HEK293 (cell line): ENCODE data around the gene SEMA3F.

Source experiments
- REST ChIP-seq: fragments of 450-650 bp; formaldehyde crosslinking; IDR thresholded peaks from 2 replicates; pipeline ENCODE4 v1.5.1; 2016; ENCODE audit warnings: missing biosample characterization, missing genetic modification characterization
- SETDB1 ChIP-seq: IDR thresholded peaks from one replicate; pipeline ENCODE4 v1.6.1; 2017; ENCODE audit warnings: mild to moderate bottlenecking, low read length, moderate library complexity, mixed read lengths; ENCODE audit not compliant: insufficient read length
- SP2 ChIP-seq: fragments of 450-650 bp; formaldehyde crosslinking; IDR thresholded peaks from 2 replicates; pipeline ENCODE4 v1.5.1; 2016; ENCODE audit warnings: missing biosample characterization, missing genetic modification characterization
- YY1 ChIP-seq: fragments of 450-650 bp; formaldehyde crosslinking; IDR thresholded peaks from 2 replicates; pipeline ENCODE4 v1.5.1; 2018; ENCODE audit warnings: missing biosample characterization, missing genetic modification characterization
- ZBTB7A ChIP-seq: fragments of 450-650 bp; formaldehyde crosslinking; IDR thresholded peaks from 2 replicates; pipeline ENCODE4 v1.5.1; 2016; ENCODE audit warnings: low read depth, missing biosample characterization, missing genetic modification characterization
- ZNF112 ChIP-seq: fragments of 450-650 bp; formaldehyde crosslinking; IDR thresholded peaks from 2 replicates; pipeline ENCODE4 v1.5.0; 2017; ENCODE audit warnings: missing biosample characterization, missing genetic modification characterization
- ZNF138 ChIP-seq: fragments of 450-650 bp; formaldehyde crosslinking; IDR thresholded peaks from 2 replicates; pipeline ENCODE4 v1.5.1; 2016; ENCODE audit warnings: missing biosample characterization, missing genetic modification characterization, borderline replicate concordance
- ZNF211 ChIP-seq: fragments of 450-650 bp; formaldehyde crosslinking; IDR thresholded peaks from 2 replicates; pipeline ENCODE4 v1.5.1; 2016; ENCODE audit warnings: low read depth, missing biosample characterization, missing genetic modification characterization
- TF ChIP-seq, protein P1 (sequence below): fragments of 450-650 bp; formaldehyde crosslinking; IDR thresholded peaks from 2 replicates; pipeline ENCODE4 v1.5.1; 2016; ENCODE audit warnings: missing biosample characterization, missing genetic modification characterization

- TF ChIP-seq, protein P1, sequence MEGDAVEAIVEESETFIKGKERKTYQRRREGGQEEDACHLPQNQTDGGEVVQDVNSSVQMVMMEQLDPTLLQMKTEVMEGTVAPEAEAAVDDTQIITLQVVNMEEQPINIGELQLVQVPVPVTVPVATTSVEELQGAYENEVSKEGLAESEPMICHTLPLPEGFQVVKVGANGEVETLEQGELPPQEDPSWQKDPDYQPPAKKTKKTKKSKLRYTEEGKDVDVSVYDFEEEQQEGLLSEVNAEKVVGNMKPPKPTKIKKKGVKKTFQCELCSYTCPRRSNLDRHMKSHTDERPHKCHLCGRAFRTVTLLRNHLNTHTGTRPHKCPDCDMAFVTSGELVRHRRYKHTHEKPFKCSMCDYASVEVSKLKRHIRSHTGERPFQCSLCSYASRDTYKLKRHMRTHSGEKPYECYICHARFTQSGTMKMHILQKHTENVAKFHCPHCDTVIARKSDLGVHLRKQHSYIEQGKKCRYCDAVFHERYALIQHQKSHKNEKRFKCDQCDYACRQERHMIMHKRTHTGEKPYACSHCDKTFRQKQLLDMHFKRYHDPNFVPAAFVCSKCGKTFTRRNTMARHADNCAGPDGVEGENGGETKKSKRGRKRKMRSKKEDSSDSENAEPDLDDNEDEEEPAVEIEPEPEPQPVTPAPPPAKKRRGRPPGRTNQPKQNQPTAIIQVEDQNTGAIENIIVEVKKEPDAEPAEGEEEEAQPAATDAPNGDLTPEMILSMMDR: no peak
- TF ChIP-seq YY1 (tag by site-specific recombination) (no peak), ZNF138 (no peak), REST (no peak), ZBTB7A (no peak), ZNF112 (tag by site-specific recombination) (no peak), SP2 (tag by site-specific recombination) (no peak), SETDB1 (no peak), ZNF211 (tag by site-specific recombination) (no peak)
Measured at GRCh38 chr3:50162034-50162883, 7.1 kb downstream of the SEMA3F start.
